Body of pancreas (tissue), 4 donors: ENCODE data around the gene PRODH.

Source experiments
- POLR2A ChIP-seq, 3 donors: fragments of 450-650 bp; IDR thresholded peaks; one replicate each; pipeline ENCODE4 v1.6.1; 2016; ENCODE audit warnings: antibody characterized with exemption in 3 of 3, mild to moderate bottlenecking in 2 of 3
- TF ChIP-seq, protein P1 (sequence below), 7 experiments: fragments of 450-650 bp in 4 of 7; fragments of 200-600 bp in 3 of 7; sonication (generic) in 3 of 7; IDR thresholded peaks; one replicate each; pipeline ENCODE4 v1.5.1; 2016 to 2019; ENCODE audit warnings: antibody characterized with exemption in 7 of 7

- TF ChIP-seq, protein P1, sequence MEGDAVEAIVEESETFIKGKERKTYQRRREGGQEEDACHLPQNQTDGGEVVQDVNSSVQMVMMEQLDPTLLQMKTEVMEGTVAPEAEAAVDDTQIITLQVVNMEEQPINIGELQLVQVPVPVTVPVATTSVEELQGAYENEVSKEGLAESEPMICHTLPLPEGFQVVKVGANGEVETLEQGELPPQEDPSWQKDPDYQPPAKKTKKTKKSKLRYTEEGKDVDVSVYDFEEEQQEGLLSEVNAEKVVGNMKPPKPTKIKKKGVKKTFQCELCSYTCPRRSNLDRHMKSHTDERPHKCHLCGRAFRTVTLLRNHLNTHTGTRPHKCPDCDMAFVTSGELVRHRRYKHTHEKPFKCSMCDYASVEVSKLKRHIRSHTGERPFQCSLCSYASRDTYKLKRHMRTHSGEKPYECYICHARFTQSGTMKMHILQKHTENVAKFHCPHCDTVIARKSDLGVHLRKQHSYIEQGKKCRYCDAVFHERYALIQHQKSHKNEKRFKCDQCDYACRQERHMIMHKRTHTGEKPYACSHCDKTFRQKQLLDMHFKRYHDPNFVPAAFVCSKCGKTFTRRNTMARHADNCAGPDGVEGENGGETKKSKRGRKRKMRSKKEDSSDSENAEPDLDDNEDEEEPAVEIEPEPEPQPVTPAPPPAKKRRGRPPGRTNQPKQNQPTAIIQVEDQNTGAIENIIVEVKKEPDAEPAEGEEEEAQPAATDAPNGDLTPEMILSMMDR (IDR thresholded peaks at IDR 0.05), result no peak
- no peak for TF ChIP-seq POLR2A (IDR thresholded peaks at IDR 0.05)
These were observed 29.7 kb upstream of the PRODH start for GRCh38 chr22:18965526-18966421.
